Left lobe of liver (tissue), 2 donors: ENCODE data around the gene ADARB1. TPM values are rescaled to one million over a fixed set of nuclear protein-coding genes. Genes with fewer than 3 reads are reported as not detected.

Experiments used
- ATAC-seq: fragments of 200-7000 bp; cut with Tn5 transposase; one replicate; pipeline ENCODE4 v1.9.1; 2020; ENCODE audit warnings: mild to moderate bottlenecking, moderate library complexity
- DNase-seq: peaks from one replicate; pipeline ENCODE4 v3.0.0-alpha.2; 2020; ENCODE audit warnings: low spot score
- total RNA-seq: library from RNA; stranded (reverse); gene quantifications from one replicate; pipeline ENCODE4 v1.2.1, GENCODE V29; 2021
- donor health status: DM: no; HTN: no; CAD: no; lungs with moderate emphysema.
- donor health status: DM: no; HTN: yes; CAD: no.

Gene ADARB1
- total RNA-seq, 1 donor from 2014 or later: 9.8 TPM

DNA sequence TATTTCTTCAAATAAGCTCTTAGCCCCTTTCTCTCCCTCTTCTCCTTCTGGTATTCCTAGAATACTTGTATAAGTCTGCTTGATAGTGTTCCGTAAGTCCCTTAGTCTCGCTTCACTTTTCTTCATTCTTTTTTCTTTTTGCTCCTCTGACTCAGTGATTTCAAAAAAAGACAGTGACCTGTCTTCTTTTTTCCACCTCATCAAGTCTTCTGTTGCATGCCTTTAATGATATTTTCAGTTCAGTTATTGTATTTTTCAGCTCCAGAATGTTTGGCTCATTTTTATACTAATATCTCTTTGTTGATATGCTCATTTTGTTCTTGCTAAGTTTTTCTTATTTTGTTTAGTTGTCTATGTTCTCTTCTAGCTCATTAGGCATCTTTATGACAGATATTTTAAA is 115.6 kb downstream of the ADARB1 start:
- ATAC-seq (no peak), DNase-seq (no peak)

DNA sequence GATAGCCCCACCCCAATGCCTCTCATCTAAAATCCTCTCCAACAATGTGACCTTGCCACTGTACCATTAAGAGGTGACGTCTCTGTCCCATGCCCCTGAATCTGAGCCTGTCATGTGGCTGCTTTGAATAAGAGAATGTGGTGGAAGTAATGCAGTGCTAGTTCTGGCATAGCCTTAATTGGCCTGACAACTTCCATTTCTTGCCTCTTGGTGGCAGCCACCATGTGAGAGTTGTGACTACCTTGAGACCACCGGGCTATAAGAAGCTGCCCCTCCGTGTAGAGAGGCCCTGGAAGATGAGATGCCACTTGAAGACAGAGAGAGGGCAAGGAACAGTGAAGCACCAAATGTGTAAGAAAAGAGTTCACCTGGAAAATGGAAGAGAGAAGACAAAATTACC is 118.0 kb downstream of the ADARB1 start:
- no peak for ATAC-seq
- DNase-seq: no peak

DNA sequence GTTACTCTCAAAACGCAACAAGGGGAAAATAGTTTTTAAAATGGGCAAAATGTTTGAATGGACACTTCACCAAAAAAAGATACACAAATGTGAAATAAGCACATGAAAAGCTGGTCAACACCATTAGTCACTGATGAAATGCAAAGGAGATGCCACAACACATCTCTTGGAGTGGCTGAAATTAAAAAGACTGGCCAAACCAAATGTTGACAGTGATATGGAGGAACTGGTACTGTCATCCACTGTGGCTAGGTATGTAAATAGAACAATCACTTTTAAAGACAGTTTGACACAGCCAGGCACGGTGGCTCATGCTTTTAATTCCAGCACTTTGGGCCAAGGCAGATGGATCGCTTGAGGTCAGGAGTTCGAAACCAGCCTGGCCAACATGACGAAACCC is 122.2 kb downstream of the ADARB1 start:
- ATAC-seq (no peak), DNase-seq (no peak)

DNA sequence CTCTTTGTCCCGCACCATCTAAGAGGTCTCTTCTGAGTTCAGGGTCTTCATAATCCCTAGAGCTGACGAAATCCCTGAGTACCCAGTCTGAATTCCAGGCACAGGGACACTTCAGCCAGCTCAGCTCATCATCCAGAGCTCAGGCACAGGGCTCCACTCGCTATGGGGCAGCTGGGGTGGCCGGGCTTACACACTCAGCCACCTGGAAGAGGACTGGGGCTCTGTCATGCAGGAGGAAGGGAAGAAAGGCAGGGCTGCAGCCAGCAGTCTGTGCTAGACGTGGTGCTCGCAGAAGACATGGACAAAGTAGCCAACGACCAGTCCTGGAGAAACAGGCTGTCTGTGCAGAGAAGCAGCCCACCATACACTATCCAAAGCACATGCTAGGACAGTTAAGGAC is 124.8 kb downstream of the ADARB1 start:
- DNase-seq (no peak), ATAC-seq (no peak)

- ATAC-seq: no peak
These were observed 125.7 kb downstream of the ADARB1 start for GRCh38 chr21:45200031-45200430.

GRCh38 chr21:45200581-45201296 is 126.4 kb downstream of the ADARB1 start:
- ATAC-seq (no peak), DNase-seq (no peak)

More at GRCh38 chr21:45200031-45200430, 125.7 kb downstream of the ADARB1 start:
- DNase-seq: no peak

GRCh38 chr21:45202344-45202743 is 128.0 kb downstream of the ADARB1 start:
- no peak for ATAC-seq
- DNase-seq: no peak

GRCh38 chr21:45202889-45203288 is 128.5 kb downstream of the ADARB1 start:
- ATAC-seq (no peak), DNase-seq (no peak)

GRCh38 chr21:45203983-45204382 is 129.6 kb downstream of the ADARB1 start:
- ATAC-seq: no peak

DNA sequence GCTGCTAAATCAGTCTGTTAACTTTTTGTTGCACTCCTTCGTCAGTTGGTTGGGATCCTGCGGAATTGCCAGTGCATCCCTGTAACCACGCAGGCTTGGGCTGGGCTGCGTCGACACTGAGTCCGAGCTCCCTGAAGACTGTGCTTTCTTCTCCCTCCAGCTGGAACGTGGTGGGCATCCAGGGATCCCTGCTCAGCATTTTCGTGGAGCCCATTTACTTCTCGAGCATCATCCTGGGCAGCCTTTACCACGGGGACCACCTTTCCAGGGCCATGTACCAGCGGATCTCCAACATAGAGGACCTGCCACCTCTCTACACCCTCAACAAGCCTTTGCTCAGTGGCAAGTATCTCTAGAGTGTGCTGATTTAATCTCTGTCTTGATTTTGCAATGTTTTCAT is 130.0 kb downstream of the ADARB1 start:
- ATAC-seq (no peak), DNase-seq (no peak)

More at GRCh38 chr21:45203983-45204382, 129.6 kb downstream of the ADARB1 start:
- no peak for DNase-seq

DNA sequence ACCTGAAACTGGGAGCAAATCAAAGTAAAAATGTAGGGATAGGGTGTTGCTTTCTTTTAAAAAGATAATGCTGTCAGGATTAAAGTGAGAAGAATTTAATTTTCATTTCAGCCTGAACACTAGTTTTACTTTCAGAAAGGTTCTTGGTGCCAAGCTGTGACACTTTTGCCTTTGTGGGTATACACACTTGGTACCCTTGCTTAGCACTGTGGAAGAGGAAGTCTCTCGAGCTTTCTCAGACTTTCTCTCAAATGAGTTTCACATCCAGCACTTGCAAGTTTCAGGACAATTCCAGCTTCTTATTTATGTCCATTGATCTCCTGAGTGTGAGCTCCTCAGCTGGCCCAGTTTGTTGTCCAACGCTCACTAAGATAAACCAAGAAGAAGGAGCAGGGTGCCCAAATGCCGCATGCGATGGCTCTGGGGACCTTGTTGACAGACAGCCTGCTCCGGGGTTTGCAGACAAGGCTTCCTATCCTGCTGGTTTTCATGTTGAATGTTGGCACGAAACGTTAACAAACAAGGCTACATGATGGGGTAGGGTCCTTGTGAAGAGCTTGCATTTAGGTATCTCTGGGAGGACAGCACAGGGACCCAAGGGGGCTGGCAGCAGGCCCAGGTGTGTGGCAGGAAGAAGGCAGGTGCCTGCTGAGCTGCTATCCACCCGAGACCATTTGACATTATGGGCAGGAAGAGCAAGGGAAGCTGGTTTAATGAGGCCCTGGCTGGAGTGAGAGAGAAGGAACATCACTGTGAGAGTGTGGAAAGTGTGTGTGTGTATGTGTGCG is 133.7 kb downstream of the ADARB1 start:
- no peak for ATAC-seq
- DNase-seq: no peak

GRCh38 chr21:45208627-45208951 is 134.2 kb downstream of the ADARB1 start:
- ATAC-seq: no peak
- no peak for DNase-seq

DNA sequence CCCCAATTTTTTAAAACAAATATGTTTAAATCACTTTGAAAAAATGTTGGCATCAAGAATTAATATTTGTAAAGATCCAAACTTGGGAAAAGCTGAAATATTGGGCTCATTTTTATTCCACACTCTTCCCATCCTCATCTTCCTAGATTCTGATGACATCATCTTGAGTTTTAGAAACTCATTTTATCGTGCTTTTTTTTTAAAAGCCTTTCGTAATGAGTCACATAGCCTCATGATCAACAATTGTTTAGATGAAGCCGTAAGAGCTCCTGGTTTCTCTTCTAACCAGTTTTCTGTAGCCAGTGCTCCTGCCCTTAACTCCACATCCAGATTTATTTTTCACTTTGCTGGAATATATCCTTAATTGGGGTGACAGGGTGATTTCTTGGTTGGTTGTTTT is 134.7 kb downstream of the ADARB1 start:
- ATAC-seq: no peak

DNA sequence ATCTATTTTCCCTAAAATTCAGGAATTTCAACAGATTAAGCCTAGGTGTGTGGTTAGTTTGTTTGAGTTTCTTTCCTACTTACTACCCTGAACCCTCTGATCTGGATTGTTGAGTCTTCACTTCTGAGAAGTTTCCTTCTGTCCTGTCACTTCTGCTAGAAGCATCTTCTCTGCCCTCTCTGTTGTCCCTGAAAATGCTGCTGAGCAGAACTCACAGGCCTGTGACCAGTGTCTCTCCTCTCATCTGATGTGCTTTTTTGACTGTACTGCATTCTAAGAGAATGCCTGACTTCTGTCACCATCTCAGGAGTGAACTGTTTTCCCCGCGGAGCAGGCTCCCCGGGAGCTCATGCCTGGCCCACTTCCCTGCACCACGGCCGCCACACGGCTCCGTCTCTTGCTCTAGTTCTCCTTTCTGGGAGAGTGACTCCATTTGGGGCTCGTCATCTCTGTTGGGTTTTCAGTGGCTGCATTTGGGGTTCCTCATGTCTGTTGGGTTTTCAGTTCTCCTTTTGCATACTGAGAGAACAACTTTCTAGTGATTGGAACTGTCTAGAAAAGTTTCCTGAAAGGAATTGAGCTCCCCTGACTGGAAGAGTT is 135.4 kb downstream of the ADARB1 start:
- no peak for ATAC-seq

More for the DNA sequence above, 134.7 kb downstream of the ADARB1 start:
- no peak for DNase-seq

GRCh38 chr21:45210461-45210983 is 136.1 kb downstream of the ADARB1 start:
- DNase-seq (no peak), ATAC-seq (no peak)

More for the DNA sequence above, 135.4 kb downstream of the ADARB1 start:
- no peak for DNase-seq

DNA sequence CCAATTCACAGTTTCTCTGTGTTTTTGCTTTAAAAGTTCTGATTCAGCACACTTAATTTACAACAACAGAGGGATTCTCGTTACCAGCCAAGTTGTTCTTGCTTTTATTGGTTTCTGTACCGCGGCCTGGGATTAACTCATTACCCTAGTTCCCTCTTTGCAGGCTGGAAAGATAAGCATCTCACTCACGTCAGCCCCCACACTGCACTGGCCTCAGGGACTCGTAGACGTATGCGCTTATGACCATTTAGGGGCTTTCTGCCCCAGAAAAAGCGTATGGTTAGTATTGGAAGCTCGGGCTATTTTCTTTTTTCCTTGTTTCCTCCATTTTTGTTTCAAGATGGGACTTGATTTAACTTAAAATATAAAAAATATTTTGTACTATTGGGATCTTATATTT is 137.3 kb downstream of the ADARB1 start:
- DNase-seq: no peak
- ATAC-seq: no peak

GRCh38 chr21:45213392-45213791 is 139.0 kb downstream of the ADARB1 start:
- DNase-seq (no peak), ATAC-seq (no peak)

DNA sequence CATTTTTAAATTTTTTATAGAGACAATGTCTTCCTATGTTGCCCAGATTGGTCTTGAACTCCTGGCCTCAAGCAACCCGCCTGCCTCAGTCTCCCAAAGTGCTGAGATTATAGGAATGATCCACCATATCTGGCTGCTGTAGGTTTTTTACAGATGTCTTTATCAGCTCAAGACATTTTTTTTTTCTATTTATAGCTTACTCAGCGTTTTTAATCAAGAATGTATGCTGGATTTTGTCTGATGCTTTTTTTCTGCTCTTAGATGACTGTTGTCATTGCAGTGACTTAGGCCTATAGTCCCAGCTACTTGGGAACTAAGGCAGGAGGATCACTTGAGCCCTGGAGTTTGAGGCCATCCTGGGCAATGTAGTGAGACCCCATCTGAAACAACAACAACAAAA is 140.8 kb downstream of the ADARB1 start:
- DNase-seq (no peak), ATAC-seq (no peak)

DNA sequence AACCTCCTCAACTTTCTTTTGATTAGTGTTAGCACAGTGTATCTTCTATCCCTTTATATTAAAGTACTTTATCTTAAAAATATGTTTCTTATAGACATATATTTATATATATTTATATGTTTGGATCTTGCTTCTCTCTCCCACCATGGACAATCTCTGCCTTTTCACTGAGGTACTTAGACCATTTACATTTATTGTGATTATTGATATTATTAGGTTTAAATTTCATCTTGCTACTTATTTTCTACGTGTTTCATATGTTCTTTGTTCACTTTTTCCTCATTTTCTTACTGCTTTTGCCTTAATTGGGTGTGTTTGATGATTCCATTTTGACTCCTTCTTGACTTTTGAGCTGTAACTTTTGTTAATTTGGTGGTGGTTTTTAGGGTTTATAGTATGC is 142.6 kb downstream of the ADARB1 start:
- ATAC-seq (no peak), DNase-seq (no peak)

GRCh38 chr21:45219517-45219916 is 145.1 kb downstream of the ADARB1 start:
- DNase-seq (no peak), ATAC-seq (no peak)

- ATAC-seq: no peak
- no peak for DNase-seq
These were observed 145.7 kb downstream of the ADARB1 start for GRCh38 chr21:45220071-45220481.
